GM12892 (cell line): Measurements from ENCODE around the gene JDP2.

Source experiments
- POLR2A ChIP-seq: IDR thresholded peaks from 2 replicates; pipeline ENCODE4 v1.6.1; 2011; ENCODE audit warnings: low read depth, low read length, control low read depth
- POLR2AphosphoS5 ChIP-seq: IDR thresholded peaks from 2 replicates; pipeline ENCODE4 v1.6.1; 2011; ENCODE audit warnings: low read depth, low read length, control low read depth
- TAF1 ChIP-seq: IDR thresholded peaks from 2 replicates; pipeline ENCODE4 v1.6.1; 2011; ENCODE audit warnings: low read depth, mild to moderate bottlenecking, control low read depth, low read length, borderline replicate concordance

GRCh38 chr14:75487155-75487671 is 59.4 kb downstream of the JDP2 start:
- TF ChIP-seq POLR2A = no peak
- TF ChIP-seq POLR2AphosphoS5 = no peak
- no peak for TF ChIP-seq TAF1
